CD14-positive monocyte (primary cell): Measurements from ENCODE around the gene KLHL25. TPM values are rescaled to one million over a fixed set of nuclear protein-coding genes. Genes with fewer than 3 reads are reported as not detected.

Experiments
- DNase-seq, 3 donors: peaks; one replicate each; pipeline ENCODE4 v3.0.0-alpha.2; 2011 to 2022
- H2AFZ ChIP-seq: 2 replicates; pipeline ENCODE4 v1.6.0; 2012; ENCODE audit warnings: mild to moderate bottlenecking, low read depth, low read length, inconsistent platforms; ENCODE audit not compliant: insufficient read depth, poor library complexity, severe bottlenecking
- H3K27ac ChIP-seq, 2 donors: 1 replicate in 1 of 2; 2 replicates in 1 of 2; pipeline ENCODE4 v1.5.1; 2012 to 2013; ENCODE audit warnings: low read length in 2 of 2, control low read depth in 1 of 2, inconsistent platforms in 1 of 2, low read depth in 1 of 2, mild to moderate bottlenecking in 1 of 2
- H3K27me3 ChIP-seq, 2 donors: one replicate each; pipeline versions ENCODE4 v1.6.0 to v1.6.1; 2011 to 2013; ENCODE audit warnings: low read length in 2 of 2; ENCODE audit not compliant: control insufficient read depth in 2 of 2, insufficient read depth in 2 of 2
- H3K36me3 ChIP-seq, 2 donors: replicated peaks in 1 of 2; 1 replicate in 1 of 2; 2 replicates in 1 of 2; pipeline versions ENCODE4 v1.5.1 to v1.6.1; 2012 to 2013; ENCODE audit warnings: low read length in 2 of 2, control low read depth in 1 of 2, inconsistent platforms in 1 of 2, mild to moderate bottlenecking in 1 of 2; ENCODE audit not compliant: insufficient read depth in 2 of 2, control insufficient read depth in 1 of 2
- H3K4me1 ChIP-seq, 2 donors: 1 replicate in 1 of 2; 2 replicates in 1 of 2; pipeline versions ENCODE4 v1.5.1 to v1.6.1; 2012 to 2013; ENCODE audit warnings: low read length in 2 of 2, control low read depth in 1 of 2, inconsistent platforms in 1 of 2, mild to moderate bottlenecking in 1 of 2, moderate library complexity in 1 of 2; ENCODE audit not compliant: insufficient read depth in 2 of 2, control insufficient read depth in 1 of 2
- H3K4me2 ChIP-seq: replicated peaks from 2 replicates; pipeline ENCODE3; 2012; ENCODE audit warnings: low read length, moderate library complexity, mild to moderate bottlenecking; ENCODE audit not compliant: poor library complexity, severe bottlenecking; ENCODE audit errors: extremely low read depth
- H3K4me3 ChIP-seq, 3 experiments: fragments of 200-600 bp in 1 of 3; sonication (generic) in 1 of 3; replicated peaks in 1 of 3; 1 replicate in 2 of 3; 2 replicates in 1 of 3; pipeline ENCODE4 v1.5.1; 2011 to 2013; ENCODE audit warnings: low read length in 3 of 3, mild to moderate bottlenecking in 3 of 3, control low read depth in 2 of 3, low read depth in 2 of 3, inconsistent platforms in 1 of 3, moderate library complexity in 1 of 3
- H3K79me2 ChIP-seq: 2 replicates; pipeline ENCODE4 v1.6.0; 2012; ENCODE audit warnings: mild to moderate bottlenecking, control low read depth, inconsistent platforms, low read length, moderate library complexity; ENCODE audit not compliant: insufficient read depth
- H3K9ac ChIP-seq: 2 replicates; pipeline ENCODE4 v1.6.0; 2017; ENCODE audit warnings: low read length, mild to moderate bottlenecking; ENCODE audit not compliant: insufficient read depth, poor library complexity, severe bottlenecking
- H3K9me3 ChIP-seq, 2 donors: replicated peaks in 1 of 2; 1 replicate in 1 of 2; 2 replicates in 1 of 2; pipeline versions ENCODE4 v1.5.1 to v1.6.1; 2012 to 2013; ENCODE audit warnings: low read length in 2 of 2, control low read depth in 1 of 2; ENCODE audit not compliant: control insufficient read depth in 1 of 2, insufficient read depth in 1 of 2
- H4K20me1 ChIP-seq: 2 replicates; pipeline ENCODE4 v1.6.0; 2012; ENCODE audit warnings: mild to moderate bottlenecking, low read length, control low read depth, moderate library complexity; ENCODE audit not compliant: insufficient read depth
- H3K27ac Mint-ChIP-seq, 7 donors: one replicate each; pipeline ENCODE4 v1.8.0; 2020; ENCODE audit warnings: mild to moderate bottlenecking in 7 of 7, mixed read lengths in 7 of 7, moderate library complexity in 6 of 7, inconsistent platforms in 2 of 7
- H3K27me3 Mint-ChIP-seq, 3 donors: one replicate each; pipeline ENCODE4 v1.8.0; 2021 to 2022; ENCODE audit warnings: low read depth in 3 of 3, mild to moderate bottlenecking in 3 of 3, mixed read lengths in 3 of 3, moderate library complexity in 3 of 3, inconsistent platforms in 1 of 3
- H3K36me3 Mint-ChIP-seq, 2 donors: one replicate each; pipeline ENCODE4 v1.8.0; 2020; ENCODE audit warnings: mixed read lengths in 2 of 2, inconsistent platforms in 1 of 2, mild to moderate bottlenecking in 1 of 2
- H3K4me1 Mint-ChIP-seq: one replicate; pipeline ENCODE4 v1.8.0; 2020; ENCODE audit warnings: mild to moderate bottlenecking, mixed read lengths
- H3K4me3 Mint-ChIP-seq, 2 donors: one replicate each; pipeline ENCODE4 v1.8.0; 2020; ENCODE audit warnings: mild to moderate bottlenecking in 2 of 2, mixed read lengths in 2 of 2, moderate library complexity in 1 of 2
- H3K9me3 Mint-ChIP-seq, 7 donors: one replicate each; pipeline ENCODE4 v1.8.0; 2020 to 2022; ENCODE audit warnings: mixed read lengths in 7 of 7, mild to moderate bottlenecking in 6 of 7, moderate library complexity in 6 of 7, inconsistent platforms in 2 of 7
- CTCF ChIP-seq: fragments of 200-600 bp; IDR thresholded peaks from one replicate; pipeline ENCODE4 v1.8.0; 2022; ENCODE audit warnings: antibody characterized with exemption, mild to moderate bottlenecking
- WGBS: methylation state at CpG from one replicate; pipeline ENCODE4 v1.1.5; 2013; ENCODE audit warnings: missing lambda C conversion rate; ENCODE audit not compliant: insufficient coverage; 5-methylcytosine and 5-hydroxymethylcytosine counted together
- intact Hi-C, 2 donors: fragments of 100-400 bp; cut with micrococcal nuclease; formaldehyde crosslinking; loops; one replicate each; pipeline versions ENCODE4 v1.15.0 to v1.15.1; 2023
- polyA plus RNA-seq, 3 donors: library from polyadenylated mRNA; depleted of rRNA in 1 of 3; unstranded in 2 of 3; stranded (reverse) in 1 of 3; fragments of 300-500 nt in 2 of 3; fragments of >200 nt in 1 of 3; fragmentation: Illumina TruSeq in 2 of 3; gene quantifications; 1 replicate in 2 of 3; 2 replicates in 1 of 3; pipeline ENCODE4 v1.2.3, GENCODE V29; 2012 to 2021

The KLHL25 gene
- polyA plus RNA-seq, 3 donors, result 0.27 to 0.60 (median 0.40) TPM

GRCh38 chr15:85760049-85760448 lies 34.7 kb downstream of the KLHL25 start:
- no peak overlapping the region for H3K4me3 ChIP-seq
- H3K9ac ChIP-seq, result no peak overlapping the region
- no peak overlapping the region for H3K27ac ChIP-seq
- no peaks in the 10 kb centered on the region for H4K20me1 ChIP-seq
- peaks cover 3 to 7% of the 10 kb centered on the region in 2 donors for H3K4me1 ChIP-seq
- intact Hi-C loops, result no loop called here
- H3K4me2 ChIP-seq, result no peak overlapping the region
- H2AFZ ChIP-seq, result no peak overlapping the region
- WGBS, result 99% methylated on average over 6 of the region's 6 CpGs
- H3K27ac Mint-ChIP-seq, result peak overlapping the region in 1 of 7 donors; percentile 57
- peaks cover 0 to 2% (median 0%) of the 10 kb centered on the region in 3 donors for H3K27me3 Mint-ChIP-seq
- H3K9me3 ChIP-seq, result no peaks in the 10 kb centered on the region
- peaks cover 0 to 2% (median 0%) of the 10 kb centered on the region in 7 donors for H3K9me3 Mint-ChIP-seq
- no peaks in the 10 kb centered on the region for H3K36me3 ChIP-seq
- TF ChIP-seq CTCF, result no peak
- H3K79me2 ChIP-seq, result no peaks in the 10 kb centered on the region
- H3K4me1 Mint-ChIP-seq, result peaks cover 8% of the 10 kb centered on the region
- H3K27me3 ChIP-seq, result no peaks in the 10 kb centered on the region
- no peak overlapping the region for H3K4me3 Mint-ChIP-seq
- DNase-seq, result no peak
- H3K36me3 Mint-ChIP-seq, result no peaks in the 10 kb centered on the region

GRCh38 chr15:85759376-85759775 lies 35.3 kb downstream of the KLHL25 start:
- 93% methylated on average over 12 of the region's 13 CpGs for WGBS
- Mint-ChIP-seq H3K27ac (no peak overlapping the region), H3K9me3 (peaks cover 0 to 2% (median 0%) of the 10 kb centered on the region in 7 donors), H3K27me3 (peaks cover 0 to 2% (median 0%) of the 10 kb centered on the region in 3 donors), H3K36me3 (no peaks in the 10 kb centered on the region), H3K4me3 (no peak overlapping the region), H3K4me1 (peaks cover 8% of the 10 kb centered on the region)
- Histone ChIP-seq H3K27ac (no peak overlapping the region), H3K9me3 (no peaks in the 10 kb centered on the region), H3K4me3 (no peak overlapping the region), H3K79me2 (no peaks in the 10 kb centered on the region), H2AFZ (no peak overlapping the region), H4K20me1 (no peaks in the 10 kb centered on the region), H3K4me1 (peaks cover 3 to 7% of the 10 kb centered on the region in 2 donors), H3K4me2 (no peak overlapping the region), H3K9ac (no peak overlapping the region), H3K27me3 (no peaks in the 10 kb centered on the region), H3K36me3 (no peaks in the 10 kb centered on the region)
- intact Hi-C loops, result no loop called here
- no peak for TF ChIP-seq CTCF
- no peak for DNase-seq
